A549 (cell line): ENCODE measurements around the gene CEP112. TPM values are rescaled to one million over a fixed set of nuclear protein-coding genes. Genes with fewer than 3 reads are reported as not detected.

Experiments
- ATAC-seq, 2 experiments: fragments of 200-7000 bp in 1 of 2; fragments of >200 bp in 1 of 2; cut with Nextera tagmentation in 1 of 2; cut with Tn5 transposase in 1 of 2; 3 replicates each; pipeline versions ENCODE4 v1.8.0 to v1.9.1; 2018 to 2020; ENCODE audit warnings: mild to moderate bottlenecking in 1 of 2, moderate library complexity in 1 of 2
- CTCF ChIA-PET: fragments of 300-600 bp; sonication (Branson Sonifier 250); formaldehyde crosslinking; extraction: SDS; loops from one replicate; lab custom pipeline; 2021; ENCODE audit warnings: antibody characterized with exemption, inconsistent platforms; lab: Yijun Ruan, JAX
- POLR2A ChIA-PET: fragments of 350-600 bp; formaldehyde crosslinking; extraction: SDS; loops from one replicate; lab custom pipeline; 2021; ENCODE audit warnings: antibody characterized with exemption, inconsistent platforms; lab: Yijun Ruan, JAX
- DNase-seq, 2 experiments: peaks; one replicate each; pipeline versions ENCODE4 v3.0.0 to v3.0.0-alpha.2; 2011 to 2016; ENCODE audit warnings: low read depth in 1 of 2, low spot score in 1 of 2
- FAIRE-seq: peaks from 2 replicates; lab custom pipeline; 2011; peaks lifted over from hg19 to GRCh38; lab: Jason Lieb, UNC
- H3K27ac ChIP-seq, 2 experiments: fragments of >200 bp; sonication (Bioruptor Twin); formaldehyde crosslinking; 3 replicates each; pipeline ENCODE4 v1.5.1; 2016 to 2017
- H3K4me1 ChIP-seq: fragments of >200 bp; sonication (Bioruptor Twin); formaldehyde crosslinking; 3 replicates; pipeline ENCODE4 v1.6.1; 2016
- H3K4me2 ChIP-seq: fragments of >200 bp; sonication (Bioruptor Twin); formaldehyde crosslinking; 3 replicates; pipeline ENCODE4 v1.6.1; 2016
- H3K4me3 ChIP-seq: fragments of >200 bp; sonication (Bioruptor Twin); formaldehyde crosslinking; 3 replicates; pipeline ENCODE4 v1.5.1; 2016
- H3K9me3 ChIP-seq: fragments of >200 bp; sonication (Bioruptor Twin); formaldehyde crosslinking; 3 replicates; pipeline ENCODE4 v1.6.1; 2016
- BHLHE40 ChIP-seq: IDR thresholded peaks from 2 replicates; pipeline ENCODE4 v1.6.1; 2012; ENCODE audit warnings: low read depth, low read length, inconsistent platforms
- CEBPB ChIP-seq, 2 experiments: fragments of >200 bp in 1 of 2; sonication (Bioruptor Twin) in 1 of 2; formaldehyde crosslinking in 1 of 2; IDR thresholded peaks; 2 replicates each; pipeline ENCODE4 v1.6.1; 2012 to 2016
- CHD2 ChIP-seq: fragments of 150-350 bp; IDR thresholded peaks from 2 replicates; pipeline ENCODE4 v1.6.1; 2014; ENCODE audit warnings: low read length; ENCODE audit not compliant: partially characterized antibody
- FOSB ChIP-seq: fragments of 250-450 bp; sonication (Bioruptor Pico); IDR thresholded peaks from 2 replicates; pipeline ENCODE4 v1.5.0; 2020; ENCODE audit warnings: mild to moderate bottlenecking, moderate library complexity
- FOSL2 ChIP-seq, 2 experiments: fragments of 450-650 bp in 1 of 2; fragments of >200 bp in 1 of 2; sonication (Bioruptor Twin) in 1 of 2; formaldehyde crosslinking; IDR thresholded peaks; 2 replicates each; pipeline versions ENCODE4 v1.5.0 to v1.6.1; 2016 to 2020; ENCODE audit warnings: mild to moderate bottlenecking in 1 of 2, moderate library complexity in 1 of 2
- FOXS1 ChIP-seq: fragments of 250-450 bp; sonication (Bioruptor Pico); IDR thresholded peaks from 2 replicates; pipeline ENCODE4 v1.5.0; 2020; ENCODE audit warnings: mild to moderate bottlenecking, moderate library complexity
- HDAC2 ChIP-seq: fragments of 200-600 bp; sonication (generic); IDR thresholded peaks from 2 replicates; pipeline ENCODE4 v1.6.1; 2016
- HOXA7 ChIP-seq: fragments of 250-450 bp; sonication (Bioruptor Pico); IDR thresholded peaks from 2 replicates; pipeline ENCODE4 v1.5.0; 2020; ENCODE audit warnings: mild to moderate bottlenecking, moderate library complexity
- JUN ChIP-seq, 2 experiments: fragments of >200 bp; sonication (Bioruptor Twin); formaldehyde crosslinking; IDR thresholded peaks; 2 replicates in 1 of 2; 3 replicates in 1 of 2; pipeline ENCODE4 v1.6.1; 2016 to 2017
- MAFK ChIP-seq: fragments of 450-650 bp; IDR thresholded peaks from 2 replicates; pipeline ENCODE4 v1.6.1; 2014; ENCODE audit not compliant: partially characterized antibody
- MAZ ChIP-seq: fragments of 150-350 bp; IDR thresholded peaks from 2 replicates; pipeline ENCODE4 v1.6.1; 2014; ENCODE audit warnings: antibody characterized with exemption, low read depth, low read length, borderline replicate concordance
- MYC ChIP-seq: IDR thresholded peaks from 2 replicates; pipeline ENCODE4 v1.6.1; 2012; ENCODE audit warnings: mild to moderate bottlenecking, inconsistent platforms, low read length, improper control_type of control experiment, borderline replicate concordance
- NFE2L2 ChIP-seq: fragments of 150-350 bp; conservative IDR thresholded peaks from 2 replicates; pipeline ENCODE4 v1.6.1; 2014; ENCODE audit warnings: low read length
- NPAS2 ChIP-seq: fragments of 250-450 bp; sonication (Bioruptor Pico); IDR thresholded peaks from 2 replicates; pipeline ENCODE4 v1.8.0; 2022; ENCODE audit warnings: mild to moderate bottlenecking, moderate library complexity, borderline replicate concordance
- NR3C1 ChIP-seq: fragments of >200 bp; sonication (Bioruptor Twin); formaldehyde crosslinking; IDR thresholded peaks from 3 replicates; pipeline ENCODE4 v1.6.1; 2017
- RAD21 ChIP-seq, 2 experiments: fragments of >200 bp in 1 of 2; sonication (Bioruptor Twin) in 1 of 2; formaldehyde crosslinking in 1 of 2; IDR thresholded peaks in 1 of 2; conservative IDR thresholded peaks in 1 of 2; 2 replicates in 1 of 2; 3 replicates in 1 of 2; pipeline ENCODE4 v1.6.1; 2012 to 2018; ENCODE audit warnings: inconsistent platforms in 1 of 2
- RFX5 ChIP-seq: fragments of 450-650 bp; IDR thresholded peaks from 2 replicates; pipeline ENCODE4 v1.7.1; 2014; ENCODE audit warnings: antibody characterized with exemption, mild to moderate bottlenecking, moderate library complexity
- SMC3 ChIP-seq: fragments of >200 bp; sonication (Bioruptor Twin); formaldehyde crosslinking; IDR thresholded peaks from 3 replicates; pipeline ENCODE4 v1.6.1; 2018; ENCODE audit warnings: inconsistent platforms
- SREBF2 ChIP-seq: fragments of 450-650 bp; IDR thresholded peaks from 2 replicates; pipeline ENCODE4 v1.6.1; 2014; ENCODE audit warnings: mild to moderate bottlenecking, moderate library complexity
- TP53 ChIP-seq: fragments of 250-450 bp; sonication (Bioruptor Pico); IDR thresholded peaks from 2 replicates; pipeline ENCODE4 v1.5.0; 2021; ENCODE audit warnings: mild to moderate bottlenecking, moderate library complexity
- ZFP36 ChIP-seq: fragments of 450-650 bp; IDR thresholded peaks from 2 replicates; pipeline ENCODE4 v1.6.1; 2014; ENCODE audit warnings: borderline replicate concordance; ENCODE audit not compliant: partially characterized antibody
- ZNF302 ChIP-seq: fragments of 250-450 bp; sonication (Bioruptor Pico); IDR thresholded peaks from 2 replicates; pipeline ENCODE4 v1.9.0; 2021; ENCODE audit warnings: inconsistent platforms, mild to moderate bottlenecking, moderate library complexity
- WGBS: methylation state at CpG from one replicate; pipeline ENCODE4 v1.1.6; 2017; ENCODE audit errors: missing lambda C conversion rate; 5-methylcytosine and 5-hydroxymethylcytosine counted together
- polyA plus RNA-seq, 4 experiments: library from polyadenylated mRNA; depleted of rRNA in 3 of 4; stranded (reverse); fragments of >200 nt; fragmentation: RNase III in 1 of 4; extraction: RNeasy Plus Mini Kit Qiagen cat#74134 plus additional on column Dnase treatment in 1 of 4; gene quantifications; 2 replicates in 3 of 4; 3 replicates in 1 of 4; pipeline ENCODE4 v1.2.3, GENCODE V29; 2011 to 2017
- TF ChIP-seq, protein P1 (sequence below): fragments of 450-650 bp; IDR thresholded peaks from 2 replicates; pipeline ENCODE4 v1.6.1; 2014; ENCODE audit warnings: antibody characterized with exemption
- TF ChIP-seq, protein P2 (sequence below): fragments of 250-450 bp; sonication (Bioruptor Pico); IDR thresholded peaks from 2 replicates; pipeline ENCODE4 v1.5.0; 2021; ENCODE audit warnings: mild to moderate bottlenecking, moderate library complexity, borderline replicate concordance
- TF ChIP-seq, protein P3 (sequence below): fragments of 150-350 bp; IDR thresholded peaks from 2 replicates; pipeline ENCODE4 v1.6.1; 2014; ENCODE audit warnings: low read depth, mild to moderate bottlenecking, low read length

CEP112 gene
- polyA plus RNA-seq, 2 of the 4 experiments (the other 2 are of a cell fraction), result 9.6 to 15.2 TPM

DNA sequence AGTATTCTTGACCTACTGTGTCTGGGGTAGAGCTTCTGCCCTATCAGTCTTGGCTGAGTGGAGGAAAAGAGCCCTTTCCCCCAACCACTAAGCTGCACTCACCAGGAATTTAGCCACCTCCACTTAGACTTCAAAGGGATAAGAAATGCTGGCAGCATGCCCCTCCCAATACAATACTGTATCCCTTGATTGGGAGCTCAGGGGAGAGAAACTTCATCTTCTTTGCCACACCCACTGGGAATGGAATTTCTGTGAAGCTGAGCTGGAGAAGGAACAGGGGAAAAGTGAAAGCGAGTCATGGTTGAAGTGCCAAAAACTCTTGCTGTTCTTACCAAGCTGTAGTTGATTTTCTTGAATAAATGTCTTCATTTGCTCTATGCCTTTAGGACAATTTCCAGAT, 68.8 kb downstream of the CEP112 start:
- no peak overlapping the region for H3K4me3 ChIP-seq
- no peak for DNase-seq
- POLR2A ChIA-PET, result no interaction called here
- ATAC-seq, result no peak
- WGBS, result 96% methylated on average over 1 of the region's 1 CpG
- CTCF ChIA-PET, result interaction anchor here (0.7 to 0.8 kb wide), 2 partner anchors 9 to 599 kb away, joined by 3 to 4 read pairs; no protein-coding TSS in a partner anchor
- no peak overlapping the region for H3K27ac ChIP-seq
- FAIRE-seq, result peak; percentile 89
- H3K9me3 ChIP-seq, result no peaks in the 10 kb centered on the region
- H3K4me2 ChIP-seq, result no peak overlapping the region
- H3K4me1 ChIP-seq, result no peaks in the 10 kb centered on the region
- TF ChIP-seq FOSB (CRISPR knock-in tag) (no peak), RAD21 (conservative IDR thresholded peaks at IDR 0.05 in 1 of 2, IDR thresholded peaks at IDR 0.05 in 1 of 2) (no peak), FOSL2 (IDR thresholded peaks at IDR 0.05) (no peak), FOSL2 (CRISPR knock-in tag; IDR thresholded peaks at IDR 0.05) (no peak), BHLHE40 (no peak), NFE2L2 (no peak), SREBF2 (no peak), SMC3 (no peak), FOXS1 (CRISPR knock-in tag) (no peak), TP53 (CRISPR knock-in tag) (no peak), HOXA7 (CRISPR knock-in tag) (no peak), CEBPB (IDR thresholded peaks at IDR 0.05) (no peak), MAFK (no peak), NR3C1 (no peak), ZFP36 (no peak), MAZ (no peak), JUN (IDR thresholded peaks at IDR 0.05) (no peak)
- TF ChIP-seq, protein P1, sequence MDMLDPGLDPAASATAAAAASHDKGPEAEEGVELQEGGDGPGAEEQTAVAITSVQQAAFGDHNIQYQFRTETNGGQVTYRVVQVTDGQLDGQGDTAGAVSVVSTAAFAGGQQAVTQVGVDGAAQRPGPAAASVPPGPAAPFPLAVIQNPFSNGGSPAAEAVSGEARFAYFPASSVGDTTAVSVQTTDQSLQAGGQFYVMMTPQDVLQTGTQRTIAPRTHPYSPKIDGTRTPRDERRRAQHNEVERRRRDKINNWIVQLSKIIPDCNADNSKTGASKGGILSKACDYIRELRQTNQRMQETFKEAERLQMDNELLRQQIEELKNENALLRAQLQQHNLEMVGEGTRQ, result no peak
- TF ChIP-seq, protein P2, sequence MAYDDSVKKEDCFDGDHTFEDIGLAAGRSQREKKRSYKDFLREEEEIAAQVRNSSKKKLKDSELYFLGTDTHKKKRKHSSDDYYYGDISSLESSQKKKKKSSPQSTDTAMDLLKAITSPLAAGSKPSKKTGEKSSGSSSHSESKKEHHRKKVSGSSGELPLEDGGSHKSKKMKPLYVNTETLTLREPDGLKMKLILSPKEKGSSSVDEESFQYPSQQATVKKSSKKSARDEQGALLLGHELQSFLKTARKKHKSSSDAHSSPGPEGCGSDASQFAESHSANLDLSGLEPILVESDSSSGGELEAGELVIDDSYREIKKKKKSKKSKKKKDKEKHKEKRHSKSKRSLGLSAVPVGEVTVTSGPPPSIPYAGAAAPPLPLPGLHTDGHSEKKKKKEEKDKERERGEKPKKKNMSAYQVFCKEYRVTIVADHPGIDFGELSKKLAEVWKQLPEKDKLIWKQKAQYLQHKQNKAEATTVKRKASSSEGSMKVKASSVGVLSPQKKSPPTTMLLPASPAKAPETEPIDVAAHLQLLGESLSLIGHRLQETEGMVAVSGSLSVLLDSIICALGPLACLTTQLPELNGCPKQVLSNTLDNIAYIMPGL (CRISPR knock-in tag), result no peak
- TF ChIP-seq, protein P3, sequence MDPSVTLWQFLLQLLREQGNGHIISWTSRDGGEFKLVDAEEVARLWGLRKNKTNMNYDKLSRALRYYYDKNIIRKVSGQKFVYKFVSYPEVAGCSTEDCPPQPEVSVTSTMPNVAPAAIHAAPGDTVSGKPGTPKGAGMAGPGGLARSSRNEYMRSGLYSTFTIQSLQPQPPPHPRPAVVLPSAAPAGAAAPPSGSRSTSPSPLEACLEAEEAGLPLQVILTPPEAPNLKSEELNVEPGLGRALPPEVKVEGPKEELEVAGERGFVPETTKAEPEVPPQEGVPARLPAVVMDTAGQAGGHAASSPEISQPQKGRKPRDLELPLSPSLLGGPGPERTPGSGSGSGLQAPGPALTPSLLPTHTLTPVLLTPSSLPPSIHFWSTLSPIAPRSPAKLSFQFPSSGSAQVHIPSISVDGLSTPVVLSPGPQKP, result no peak

DNA sequence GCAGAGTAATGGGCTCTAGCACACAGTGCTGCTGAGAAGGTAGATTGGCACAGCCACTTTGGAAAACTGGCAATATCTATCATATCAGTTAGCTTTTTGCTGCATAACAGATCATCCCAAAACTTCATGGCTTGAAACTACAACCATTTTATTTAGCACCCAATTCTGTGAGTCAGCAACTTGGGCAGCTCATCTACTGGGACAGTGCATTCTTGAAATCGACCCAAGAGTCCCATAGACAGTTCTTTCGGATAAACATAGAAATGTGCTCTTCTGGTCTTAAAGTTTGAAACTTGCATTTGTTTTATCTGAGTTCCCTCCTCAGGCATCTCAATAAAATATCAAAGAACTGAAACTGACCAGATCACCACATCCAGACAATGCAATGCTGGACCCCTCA, 76.7 kb downstream of the CEP112 start:
- Histone ChIP-seq H3K4me3 (no peak overlapping the region), H3K27ac (no peak overlapping the region), H3K4me1 (no peaks in the 10 kb centered on the region), H3K9me3 (no peaks in the 10 kb centered on the region), H3K4me2 (no peak overlapping the region)
- ChIA-PET POLR2A (no interaction called here), CTCF (no interaction called here)
- no peak for TF ChIP-seq NPAS2 (CRISPR knock-in tag)
- TF ChIP-seq SREBF2, result no peak
- no peak for TF ChIP-seq ZFP36
- TF ChIP-seq MAFK, result no peak
- TF ChIP-seq TP53 (CRISPR knock-in tag), result no peak
- no peak for TF ChIP-seq ZNF302
- no peak for TF ChIP-seq CHD2
- TF ChIP-seq SMC3, result no peak
- no peak for TF ChIP-seq FOXS1 (CRISPR knock-in tag)
- TF ChIP-seq MYC, result no peak
- no peak for TF ChIP-seq RFX5
- TF ChIP-seq HDAC2, result no peak
- FAIRE-seq, result no peak
- 78% methylated on average over 2 of the region's 2 CpGs for WGBS
- no peak for ATAC-seq
- DNase-seq, result no peak
